IMR-90 (cell line): ENCODE data around the gene NECTIN2.

Experiments used
- BHLHE40 ChIP-seq: fragments of 150-350 bp; IDR thresholded peaks from 2 replicates; pipeline ENCODE4 v1.6.1; 2016; ENCODE audit warnings: mild to moderate bottlenecking, low read depth, low read length
- CTCF ChIP-seq: conservative IDR thresholded peaks from 2 replicates; pipeline ENCODE4 v1.5.1; 2012; ENCODE audit warnings: mild to moderate bottlenecking, low read depth, low read length, improper control_type of control experiment

GRCh38 chr19:44820648-44821609, 25.2 kb upstream of the NECTIN2 start:
- no peak for TF ChIP-seq CTCF
- TF ChIP-seq BHLHE40 = no peak
